H1 (cell line): ENCODE data around the gene ERCC3.

ENCODE experiments used
- POLR2A ChIP-seq, 2 experiments: IDR thresholded peaks; 1 replicate in 1 of 2; 2 replicates in 1 of 2; pipeline ENCODE4 v1.6.1; 2011; ENCODE audit warnings: low read depth in 2 of 2, low read length in 2 of 2, mild to moderate bottlenecking in 2 of 2; ENCODE audit errors: control extremely low read depth in 1 of 2
- POLR2AphosphoS5 ChIP-seq: IDR thresholded peaks from 2 replicates; pipeline ENCODE4 v1.6.1; 2011; ENCODE audit warnings: low read depth, low read length
- RFX5 ChIP-seq: IDR thresholded peaks from 2 replicates; pipeline ENCODE4 v1.6.1; 2011; ENCODE audit warnings: low read depth, low read length, improper control_type of control experiment, borderline replicate concordance

GRCh38 chr2:127226132-127226519 is 67.8 kb downstream of the ERCC3 start:
- TF ChIP-seq POLR2A (IDR thresholded peaks at IDR 0.05; ENCODE audit: control extremely low read depth in 1 of 2, low read depth in 2 of 2, low read length in 2 of 2) (no peak), RFX5 (no peak), POLR2AphosphoS5 (no peak)
